Astrocyte (in vitro differentiated cells and primary cell): ENCODE measurements around the gene PTCH1.

ENCODE experiments used
- CTCF ChIP-seq: IDR thresholded peaks from 2 replicates; pipeline ENCODE4 v1.5.1; 2011; ENCODE audit warnings: low read depth, mild to moderate bottlenecking, inconsistent platforms, low read length, moderate library complexity; ENCODE audit not compliant: insufficient read depth
- EZH2 ChIP-seq: IDR thresholded peaks from 2 replicates; pipeline ENCODE4 v1.6.1; 2012; ENCODE audit warnings: mild to moderate bottlenecking, low read length, inconsistent platforms; ENCODE audit not compliant: insufficient read depth

- TF ChIP-seq CTCF (no peak), EZH2 (no peak)
Observed at GRCh38 chr9:95508968-95509850, 7.6 kb downstream of the PTCH1 start.
